Skin of body (tissue), 3 donors: Measurements from ENCODE around the gene XRN2. TPM values are rescaled to one million over a fixed set of nuclear protein-coding genes. Genes with fewer than 3 reads are reported as not detected.
"Not testable (repeated sequence)": the region's sequence is repeated elsewhere in the genome, so short reads cannot be mapped to it uniquely, and the experiment has no call there.

Experiments
- DNase-seq: peaks from one replicate; lab custom pipeline; 2025; lab: John Stamatoyannopoulos, UW
- small RNA-seq: library from RNA; depleted of rRNA; stranded (forward); fragments of <200 nt; gene quantifications from one replicate; pipeline ENCODE3, GENCODE V24; 2014; ENCODE audit warnings: low replicate concordance
- total RNA-seq: library from RNA; depleted of rRNA; stranded (reverse); fragments of >200 nt; gene quantifications from one replicate; pipeline ENCODE4 v1.2.3, GENCODE V29; 2014

XRN2 gene
- total RNA-seq, 1 donor from 2014 or later: 45.4 TPM

- not testable (repeated sequence) for DNase-seq
Measured at GRCh38 chr20:21423712-21424111, 120.6 kb downstream of the XRN2 start.

- DNase-seq: no peak
Measured at GRCh38 chr20:21424846-21425245, 121.7 kb downstream of the XRN2 start.

DNA sequence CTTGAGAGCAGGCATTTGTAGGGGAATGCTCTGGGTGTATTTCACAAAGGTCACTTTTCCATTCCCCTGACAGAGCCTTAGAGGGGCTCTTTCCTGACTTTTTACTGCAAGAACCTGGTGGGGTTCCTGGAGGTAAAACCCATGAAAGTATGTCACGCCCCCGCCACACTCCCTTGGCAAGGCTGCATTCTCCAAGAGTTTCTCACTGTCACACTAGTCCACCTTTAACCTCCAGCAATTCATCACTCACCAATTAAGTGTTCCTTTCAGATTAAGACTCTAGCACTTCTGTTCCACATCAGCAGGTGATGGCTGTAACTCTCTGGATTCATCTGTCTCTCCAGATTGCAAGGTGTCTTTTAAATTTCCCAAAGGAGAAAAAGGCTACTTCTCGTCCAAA is 126.9 kb downstream of the XRN2 start:
- DNase-seq: no peak

DNA sequence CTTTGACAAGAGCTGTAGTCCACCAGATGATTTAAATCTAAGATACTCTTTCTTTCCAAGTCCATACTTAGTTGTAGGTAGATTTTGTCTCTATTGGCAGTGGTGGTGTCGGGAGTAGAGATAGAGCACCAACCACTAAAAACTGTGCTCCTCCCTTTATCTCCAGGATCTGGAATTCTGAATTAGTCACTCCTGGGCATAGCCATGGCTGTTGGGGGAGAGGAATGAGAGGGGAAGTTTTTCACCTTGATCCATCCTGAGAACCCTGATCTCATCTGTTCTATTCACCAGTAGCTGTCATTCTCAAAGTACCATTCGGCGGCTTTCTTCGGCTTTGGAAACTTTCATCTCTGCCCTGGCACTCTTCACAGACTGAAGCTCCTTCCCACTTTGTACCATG is 129.8 kb downstream of the XRN2 start:
- no peak for DNase-seq

DNA sequence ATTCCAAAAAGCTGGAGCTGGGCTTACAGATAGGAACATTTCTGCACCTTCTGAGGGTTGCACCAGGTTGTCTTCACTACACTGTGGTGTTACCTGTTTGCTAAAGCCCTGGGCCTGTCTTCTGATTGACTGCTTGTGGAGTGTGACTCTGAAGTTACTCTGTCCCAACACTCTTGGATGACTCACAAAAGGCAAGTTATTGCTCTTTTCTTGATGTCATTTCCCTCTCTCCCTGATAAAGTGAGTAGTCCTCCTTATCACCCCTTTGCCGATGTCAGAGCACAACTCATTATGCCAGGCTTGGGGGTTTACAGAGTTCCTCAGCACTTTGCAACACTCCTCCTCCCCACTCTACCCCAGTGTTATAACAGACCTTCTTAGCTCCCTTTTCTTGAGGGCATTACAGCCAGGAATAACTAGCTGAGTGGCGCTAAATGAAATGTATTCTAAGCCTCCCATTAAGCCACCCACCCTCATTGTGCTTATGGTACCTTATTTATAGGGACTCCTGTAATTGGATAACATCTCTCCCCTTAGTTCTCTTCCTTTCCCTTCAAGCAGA is 130.3 kb downstream of the XRN2 start:
- DNase-seq: no peak

DNA sequence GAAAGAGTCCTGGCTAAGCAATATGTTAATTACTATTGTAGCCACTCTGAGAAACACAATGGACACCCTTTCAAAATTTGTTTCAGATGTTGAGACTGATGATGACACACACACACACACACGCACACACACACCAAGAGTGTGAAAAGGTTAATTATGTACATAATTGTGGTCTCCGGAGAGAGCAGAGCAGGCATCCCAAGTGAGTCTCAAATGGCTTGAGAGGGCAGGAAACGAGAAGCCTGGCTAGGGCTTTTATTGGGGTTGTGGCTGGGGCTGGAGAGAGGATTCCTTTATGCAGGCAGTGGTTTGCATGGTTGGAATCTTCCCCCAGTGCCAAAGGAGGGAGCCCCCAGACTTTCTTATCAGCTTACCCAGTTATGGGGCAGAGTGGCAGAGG is 132.4 kb downstream of the XRN2 start:
- DNase-seq: no peak

DNA sequence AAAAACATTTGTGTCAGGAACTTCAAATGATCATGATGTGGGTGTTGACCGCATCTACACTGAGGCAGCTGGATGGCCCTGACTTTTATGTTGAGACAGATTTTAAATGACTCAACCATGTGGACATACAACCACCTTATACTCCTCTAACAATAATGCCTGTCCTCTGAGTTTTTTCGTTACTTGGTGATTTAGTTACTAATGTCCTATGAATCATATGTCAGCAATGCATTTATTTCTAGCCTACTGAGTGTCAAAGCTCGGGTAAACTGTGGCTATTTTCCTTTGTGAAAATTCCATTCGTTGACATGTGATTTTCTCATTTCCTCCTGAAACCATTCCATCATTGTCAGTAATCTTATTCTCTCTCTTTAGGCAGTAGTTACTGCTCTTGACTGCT is 133.1 kb downstream of the XRN2 start:
- no peak for DNase-seq

DNA sequence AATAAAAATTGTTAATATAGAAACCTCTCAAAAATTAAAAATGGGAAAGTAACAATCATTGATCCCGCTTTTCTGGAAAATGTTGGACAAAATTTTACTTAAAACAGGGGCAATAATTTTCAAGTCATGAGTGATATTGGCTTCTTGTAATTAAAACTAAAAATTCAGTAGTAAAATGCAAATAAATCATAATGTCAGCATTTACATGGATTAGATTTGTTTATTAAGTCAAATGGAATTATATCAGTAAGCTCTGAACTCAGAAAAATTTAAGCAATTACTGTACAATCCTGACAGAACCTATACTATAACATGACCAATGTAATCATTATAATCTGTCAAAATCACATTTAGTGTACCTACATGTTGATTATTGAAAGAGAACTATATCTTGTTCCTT is 134.1 kb downstream of the XRN2 start:
- DNase-seq: no peak

GRCh38 chr20:21437816-21438215 is 134.7 kb downstream of the XRN2 start:
- no peak for DNase-seq

Small RNAs within 50 kb of the gene (small RNA-seq; reads per million reads assigned to genes)
- gene RN7SKP140: not detected

Other genes starting within 250 kb of the XRN2 start
- gene LINC00237, start 197.0 kb upstream of the XRN2 start, total RNA-seq: not detected
- gene KIZ, start 177.2 kb upstream of the XRN2 start, total RNA-seq: 14.2 TPM
- gene NKX2-4, start 94.2 kb downstream of the XRN2 start, total RNA-seq: not detected
- gene NKX2-2, start 210.7 kb downstream of the XRN2 start, total RNA-seq: not detected